SIG-M5 (cell line): ENCODE data around the gene PHAX.
"Not testable (repeated sequence)": the region's sequence is repeated elsewhere in the genome, so short reads cannot be mapped to it uniquely, and the experiment has no call there.

Experiments used
- DNase-seq: peaks from one replicate; lab custom pipeline; 2025; lab: John Stamatoyannopoulos, UW

Gene PHAX, protein sequence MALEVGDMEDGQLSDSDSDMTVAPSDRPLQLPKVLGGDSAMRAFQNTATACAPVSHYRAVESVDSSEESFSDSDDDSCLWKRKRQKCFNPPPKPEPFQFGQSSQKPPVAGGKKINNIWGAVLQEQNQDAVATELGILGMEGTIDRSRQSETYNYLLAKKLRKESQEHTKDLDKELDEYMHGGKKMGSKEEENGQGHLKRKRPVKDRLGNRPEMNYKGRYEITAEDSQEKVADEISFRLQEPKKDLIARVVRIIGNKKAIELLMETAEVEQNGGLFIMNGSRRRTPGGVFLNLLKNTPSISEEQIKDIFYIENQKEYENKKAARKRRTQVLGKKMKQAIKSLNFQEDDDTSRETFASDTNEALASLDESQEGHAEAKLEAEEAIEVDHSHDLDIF

DNA sequence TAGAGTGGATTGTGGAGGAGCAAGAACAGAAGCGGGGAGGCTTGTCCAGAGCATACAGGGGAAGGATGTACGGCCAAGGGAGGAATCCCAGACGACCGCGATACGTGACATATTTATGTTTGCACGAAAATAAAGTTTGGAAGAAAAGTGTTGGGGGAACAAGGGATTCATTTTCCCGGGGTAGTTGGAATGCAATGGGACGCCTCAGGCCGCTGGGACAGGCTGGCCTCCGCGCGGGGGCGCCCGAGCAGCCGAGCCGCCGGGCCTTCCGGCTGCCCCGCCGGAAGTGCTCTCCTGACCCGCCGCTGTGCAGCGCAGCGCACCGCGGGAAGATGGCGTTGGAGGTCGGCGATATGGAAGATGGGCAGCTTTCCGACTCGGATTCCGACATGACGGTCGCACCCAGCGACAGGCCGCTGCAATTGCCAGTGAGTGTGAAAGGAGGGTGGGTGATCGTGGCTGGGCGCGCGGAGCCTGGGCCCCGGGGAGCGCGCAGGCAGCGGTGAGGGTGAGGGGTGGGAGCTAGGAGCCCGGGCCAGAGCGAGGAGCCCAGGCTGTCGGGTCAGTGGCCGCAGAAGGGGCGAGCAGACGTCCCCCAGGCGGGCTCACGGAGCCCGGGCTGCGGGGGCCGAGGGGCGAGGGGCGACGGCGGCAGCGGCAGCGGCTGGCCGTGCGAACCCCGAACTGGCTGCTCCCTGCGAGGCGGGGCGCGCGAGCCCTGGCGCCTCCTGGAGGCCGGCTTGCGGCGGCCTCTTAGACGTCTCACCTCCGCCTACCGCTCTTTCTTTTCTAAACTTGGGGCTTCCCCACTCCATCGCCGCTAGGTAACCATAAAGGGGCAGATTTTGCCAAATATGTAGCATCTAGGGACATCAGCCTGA lies at the start of gene PHAX:
Gene PHAX, plus strand, starts transcription at position 317 of the 881 bp plus-strand sequence. Its CDS starts 16 bp downstream, at position 333.
- no peak for DNase-seq

DNA sequence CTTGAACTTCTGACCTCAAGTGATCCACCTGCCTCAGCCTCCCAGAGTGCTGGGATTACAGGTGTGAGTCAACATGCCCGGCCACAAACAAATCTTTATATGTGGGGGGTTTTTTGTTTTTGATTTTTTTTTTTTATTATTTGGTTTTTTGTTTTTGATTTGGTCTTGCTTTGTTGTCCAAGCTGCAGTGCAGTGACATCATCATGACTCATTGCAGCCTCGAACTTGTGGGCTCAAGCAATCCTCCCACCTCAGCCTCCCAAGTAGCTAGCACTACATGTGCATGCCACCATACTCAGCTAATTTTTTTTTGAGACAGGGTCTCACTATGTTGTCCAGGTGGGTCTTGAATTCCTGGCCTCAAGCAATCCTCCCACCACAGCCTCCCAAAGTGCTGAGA lies 48.1 kb upstream of the PHAX start:
- DNase-seq = no peak

DNA sequence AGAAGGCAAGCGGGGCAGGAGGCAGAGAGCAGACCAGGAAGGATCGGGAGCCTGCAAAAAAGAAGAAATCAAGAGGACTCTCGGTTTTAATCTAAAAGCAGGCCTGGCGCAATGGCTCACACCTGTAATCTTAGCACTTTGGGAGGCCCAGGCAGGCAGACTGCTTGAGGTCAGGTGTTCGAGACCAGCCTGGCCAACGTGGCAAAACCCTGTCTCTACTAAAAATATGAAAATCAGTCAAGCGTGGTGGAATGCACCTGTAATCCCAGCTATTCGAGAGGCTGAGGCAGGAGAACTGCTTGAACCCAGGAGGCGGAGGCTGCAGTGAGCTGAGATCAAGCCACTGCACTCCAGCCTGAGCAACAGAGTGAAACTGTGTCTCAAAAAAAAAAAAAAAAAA lies 45.6 kb upstream of the PHAX start:
- DNase-seq = not testable (repeated sequence)

DNA sequence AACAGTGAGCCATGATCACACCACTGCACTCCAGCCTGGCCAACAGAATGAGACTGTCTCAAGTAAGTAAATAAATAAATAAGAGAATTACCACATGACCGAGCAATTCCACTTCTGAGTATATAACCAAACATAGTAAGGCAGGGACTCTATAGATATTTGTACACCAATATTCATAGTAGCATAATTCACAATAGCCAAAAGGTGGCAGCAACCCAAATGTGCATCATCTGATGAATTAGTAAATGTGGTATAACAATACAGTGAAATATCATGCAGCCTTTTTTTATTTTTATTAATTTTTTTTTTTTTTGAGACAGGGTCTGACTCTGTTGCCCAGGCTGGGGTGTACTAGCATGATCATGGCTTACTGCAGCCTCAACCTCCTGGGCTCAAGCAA lies 38.8 kb upstream of the PHAX start:
- no peak for DNase-seq

GRCh38 chr5:126562823-126563222 lies 37.9 kb upstream of the PHAX start:
- no peak for DNase-seq

DNA sequence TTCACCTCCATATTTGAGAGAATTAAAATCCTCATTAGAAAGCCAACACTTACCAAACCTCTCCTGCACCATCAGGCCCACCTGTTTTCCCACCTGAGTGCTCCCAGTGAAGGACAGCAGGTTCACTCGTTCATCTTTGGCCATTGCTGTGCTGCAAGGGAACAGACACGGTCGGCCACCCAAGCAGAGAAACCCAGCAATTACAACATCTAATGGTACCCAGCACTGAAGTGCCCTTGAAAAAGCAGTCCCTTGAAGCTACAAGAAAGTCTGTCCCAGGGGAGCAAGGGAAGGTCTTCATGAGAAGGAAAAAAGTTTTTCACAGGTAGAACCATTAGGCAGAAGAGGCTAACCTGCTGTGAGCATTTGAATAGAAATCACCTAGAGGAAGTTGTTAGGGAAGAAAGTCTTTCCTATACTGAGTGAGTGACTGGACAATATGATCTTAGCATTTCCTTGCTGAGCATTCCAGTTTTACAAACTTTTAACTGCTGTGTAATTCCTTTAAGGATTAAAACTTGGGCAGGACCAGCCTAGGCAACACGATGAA lies 32.5 kb upstream of the PHAX start:
- no peak for DNase-seq

GRCh38 chr5:126575644-126576043 lies 25.1 kb upstream of the PHAX start:
- no peak for DNase-seq

- no peak for DNase-seq
Observed at GRCh38 chr5:126576974-126577373, 23.8 kb upstream of the PHAX start.

GRCh38 chr5:126577415-126577814 lies 23.3 kb upstream of the PHAX start:
- no peak for DNase-seq

DNA sequence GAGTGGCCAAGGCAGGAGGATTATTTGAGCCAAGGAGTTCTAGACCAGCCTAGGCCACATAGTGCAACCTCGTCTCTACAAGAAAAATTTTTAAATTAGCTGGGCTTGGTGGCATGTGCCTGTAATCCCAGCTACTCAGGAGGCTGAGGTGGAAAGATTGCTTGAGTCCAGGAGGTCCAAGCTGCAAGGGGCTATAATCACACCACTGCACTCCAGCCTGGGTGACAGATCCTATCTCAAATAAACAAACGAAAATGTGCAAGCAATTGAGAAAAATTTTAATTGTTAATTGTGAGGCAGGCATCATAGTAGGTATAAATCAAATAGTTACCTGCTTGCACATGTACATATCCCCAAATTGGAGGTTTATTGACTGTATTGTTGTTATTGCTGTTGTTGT lies 21.0 kb upstream of the PHAX start:
- DNase-seq = no peak

GRCh38 chr5:126583761-126584160 lies 17.0 kb upstream of the PHAX start:
- DNase-seq = no peak

GRCh38 chr5:126587551-126588390 lies 13.0 kb upstream of the PHAX start:
- no peak for DNase-seq

- DNase-seq = no peak
Observed at GRCh38 chr5:126589536-126590297, 11.0 kb upstream of the PHAX start.

DNA sequence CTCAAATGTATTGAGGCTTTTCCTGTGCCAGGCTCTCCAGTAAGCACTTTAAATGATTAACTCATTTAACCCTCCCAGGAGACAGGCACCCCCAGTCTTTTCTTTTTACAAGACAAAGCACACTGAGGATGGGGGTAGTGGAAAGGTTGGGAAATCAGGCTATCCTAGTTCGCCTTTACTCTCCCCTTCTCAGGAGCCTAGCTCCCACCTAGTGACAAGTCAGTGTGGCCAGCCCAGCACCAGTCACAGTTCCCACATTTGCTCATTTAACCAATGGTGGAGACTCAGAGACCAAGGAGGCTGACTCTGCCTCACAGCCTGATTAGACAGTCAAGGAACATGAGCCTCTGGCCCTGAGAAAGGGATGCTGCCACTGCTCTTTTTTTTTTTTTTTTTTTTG lies 9.2 kb upstream of the PHAX start:
- DNase-seq = no peak

- DNase-seq = no peak
Observed at GRCh38 chr5:126594748-126595485, 5.8 kb upstream of the PHAX start, which contains the start of gene ALDH7A1. TSS of gene ALDH7A1 (minus strand) at chr5:126595219. CDS start at chr5:126595198, 21 bp downstream.

DNA sequence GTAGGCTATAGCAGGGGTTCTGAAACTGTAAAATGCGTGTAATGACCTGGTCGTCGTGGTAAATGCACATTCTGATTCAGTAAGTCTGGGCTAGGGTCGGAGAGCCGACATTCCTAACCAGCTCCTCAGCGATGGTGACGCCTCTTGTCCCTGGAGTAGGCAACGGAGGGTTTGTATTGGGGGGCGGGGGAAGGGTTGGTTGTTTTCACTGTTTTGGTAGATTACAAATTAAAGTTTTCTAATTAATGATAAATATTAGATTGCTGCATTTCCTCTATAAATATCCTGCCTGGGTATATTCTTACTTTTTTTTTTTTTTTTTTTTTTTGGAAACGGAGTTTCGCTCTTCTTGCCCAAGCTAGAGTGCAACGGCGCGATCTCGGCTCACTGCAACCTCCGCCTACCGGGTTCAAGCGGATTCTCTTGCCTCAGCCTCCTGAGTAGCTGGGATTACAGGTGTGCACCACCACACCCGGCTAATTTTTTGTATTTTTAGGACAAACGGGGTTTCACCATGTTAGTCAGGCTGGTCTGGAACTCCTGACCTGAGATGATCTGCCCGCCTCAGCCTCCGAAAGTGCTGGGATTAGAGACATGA lies 5.2 kb upstream of the PHAX start:
- DNase-seq = no peak

DNA sequence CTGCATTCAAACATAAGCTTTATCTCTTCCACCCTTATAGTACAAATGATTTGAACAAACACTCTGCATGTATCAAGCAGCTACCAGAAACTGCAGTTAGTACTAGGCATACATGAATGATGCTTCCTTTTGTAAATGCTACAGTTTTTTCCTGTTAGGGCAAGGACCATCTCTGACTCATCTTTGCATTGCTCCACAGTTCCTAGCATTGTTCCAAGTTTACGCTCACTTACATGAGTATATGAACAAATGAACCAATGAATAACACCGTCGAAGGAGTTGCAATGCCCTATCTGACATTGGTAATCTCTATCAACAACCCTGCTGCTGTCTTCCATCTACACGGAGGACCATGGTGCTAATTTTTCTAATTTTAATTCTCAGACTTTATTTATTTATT lies 3.6 kb upstream of the PHAX start:
- no peak for DNase-seq

- no peak for DNase-seq
Observed at GRCh38 chr5:126599499-126599898, 1.2 kb upstream of the PHAX start.

DNA sequence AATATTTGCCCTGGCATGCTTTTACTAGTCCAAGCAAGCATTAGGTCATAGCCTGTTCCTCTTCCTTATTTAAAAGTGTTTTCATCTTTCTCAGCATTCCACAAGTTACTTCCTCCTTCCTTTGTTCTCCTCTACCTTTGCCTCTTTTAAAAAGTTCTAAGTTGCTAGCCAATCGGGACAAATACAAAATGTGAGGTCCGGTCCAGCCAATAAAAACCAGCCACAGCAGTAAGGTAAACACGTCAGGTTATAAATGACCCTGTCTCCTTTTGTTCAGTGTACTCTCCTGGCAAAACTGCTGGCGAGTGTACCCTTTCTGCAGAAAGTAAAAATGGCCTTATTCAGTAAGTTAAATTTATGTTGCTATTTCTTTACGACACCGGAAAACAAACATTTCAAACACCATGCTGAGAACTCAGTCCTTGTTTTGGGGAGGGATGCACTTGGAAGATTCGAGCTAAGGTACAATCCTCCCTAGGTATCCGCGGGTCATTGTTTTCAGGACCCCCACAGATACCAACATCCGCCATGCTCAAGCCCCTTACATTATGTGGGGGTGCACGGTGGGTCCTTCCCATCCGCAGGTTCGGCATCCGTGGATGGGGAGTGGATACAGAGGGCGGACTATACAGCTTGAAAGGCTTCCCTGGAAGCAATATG lies 646 bp upstream of the PHAX start:
- not testable (repeated sequence) for DNase-seq
